Activated T-cell treated with anti-CD3 and anti-CD28 coated beads, Interleukin-2, amount 50 U/mL, for 4 hours (primary cell): Measurements from ENCODE around the gene PIR. TPM values are rescaled to one million over a fixed set of nuclear protein-coding genes. Genes with fewer than 3 reads are reported as not detected.
A peak's percentile ranks its signal among the peaks of the same experiment; 100 is the strongest.

Source experiments
- ATAC-seq, 2 donors: fragments of 200-7000 bp; cut with Tn5 transposase; one replicate each; pipeline ENCODE4 v1.10.0; 2021
- DNase-seq: peaks from one replicate; pipeline ENCODE4 v3.0.0-alpha.2; 2020
- H3K27me3 Mint-ChIP-seq: one replicate; pipeline ENCODE4 v1.8.0; 2021; ENCODE audit warnings: low read depth, mixed read lengths
- H3K36me3 Mint-ChIP-seq: one replicate; pipeline ENCODE4 v1.8.0; 2022; ENCODE audit warnings: mixed read lengths; ENCODE audit not compliant: insufficient read depth
- H3K4me1 Mint-ChIP-seq: one replicate; pipeline ENCODE4 v1.8.0; 2021; ENCODE audit warnings: low read depth, mixed read lengths
- H3K4me3 Mint-ChIP-seq: one replicate; pipeline ENCODE4 v1.8.0; 2021; ENCODE audit warnings: mild to moderate bottlenecking, moderate library complexity, mixed read lengths
- H3K9me3 Mint-ChIP-seq: one replicate; pipeline ENCODE4 v1.8.0; 2021; ENCODE audit warnings: mixed read lengths
- total RNA-seq, 3 donors: library from RNA; stranded (reverse); gene quantifications; one replicate each; pipeline ENCODE4 v1.2.1, GENCODE V29; 2021

Gene PIR
- 1 to 10 TPM in 2 of 3 donors, under 1 TPM in 1; 0.73 to 1.0 (median 1.0) TPM for total RNA-seq

DNA sequence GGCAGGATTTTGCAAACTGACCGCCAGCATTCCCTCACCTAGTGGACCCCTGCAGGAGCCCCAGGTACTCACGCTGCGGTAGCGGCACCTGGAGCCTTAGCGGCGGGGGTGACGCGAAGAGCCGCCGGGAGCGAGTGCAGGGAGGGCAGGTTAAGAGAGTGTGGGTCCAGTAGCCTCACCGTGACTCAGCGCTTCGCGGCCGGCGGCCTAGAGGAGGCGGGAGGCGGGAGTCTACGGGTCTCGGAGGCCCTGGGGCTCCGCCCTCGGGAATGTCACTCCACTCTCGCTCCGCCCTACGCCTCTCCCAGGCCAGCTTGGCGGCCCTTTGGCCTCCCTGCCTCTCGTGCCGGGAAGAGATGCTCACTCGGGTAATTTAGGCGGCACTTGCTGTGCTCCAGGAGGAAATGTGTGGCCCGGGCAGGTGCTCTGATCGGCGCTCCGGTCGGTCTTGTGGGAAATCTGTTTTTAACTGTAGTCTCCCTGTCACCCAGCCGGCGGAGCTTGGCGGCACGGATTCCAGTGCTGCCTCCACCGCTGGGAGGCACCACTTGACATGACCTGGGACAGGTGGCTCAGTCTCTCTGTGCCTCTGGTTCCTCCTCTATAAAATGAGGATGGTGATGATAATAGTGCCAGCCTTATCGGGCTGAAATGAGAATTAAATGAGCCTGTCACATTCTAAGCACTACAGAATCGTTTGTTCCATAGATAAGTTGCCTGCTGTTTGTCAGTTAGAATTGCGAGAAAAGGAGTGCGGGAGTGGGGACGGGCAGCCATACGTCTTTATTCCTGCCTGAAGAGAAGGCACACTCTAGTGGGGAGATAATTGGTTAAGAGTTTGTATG, at the start of gene PIR:
TSS of gene PIR (minus strand) at position 216 of the 845 bp plus-strand sequence. CDS start 2,076 bp downstream, outside the sequence.
- H3K9me3 Mint-ChIP-seq, result no peaks in the 10 kb centered on the region
- ATAC-seq (peak; percentile 95 to 96), DNase-seq (peak; percentile 47)
- H3K27me3 Mint-ChIP-seq, result peaks cover 7% of the 10 kb centered on the region
- no peaks in the 10 kb centered on the region for H3K36me3 Mint-ChIP-seq
- peak within 1 kb of the TSS; percentile 75 for H3K4me3 Mint-ChIP-seq
- H3K4me1 Mint-ChIP-seq, result peaks cover 6% of the 10 kb centered on the region

DNA sequence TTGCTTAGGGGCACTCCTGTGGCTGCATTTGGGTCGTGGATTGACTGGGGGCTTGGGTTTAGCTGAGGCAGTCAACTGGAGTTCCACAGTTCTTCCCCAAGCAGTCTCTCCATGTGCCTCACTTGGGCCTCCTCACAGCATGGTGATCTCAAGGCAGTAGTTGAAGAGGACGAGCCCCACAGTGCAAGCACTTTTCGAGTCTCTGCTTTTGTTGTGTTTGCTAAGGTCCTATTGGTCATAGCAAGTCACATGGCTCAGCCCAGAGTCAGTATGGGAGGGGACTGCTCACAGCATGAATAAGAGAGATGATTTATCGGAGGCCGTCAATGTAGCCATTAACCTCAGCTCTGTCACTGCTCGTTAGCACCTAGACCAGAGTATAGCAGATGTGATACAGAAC, 37.2 kb upstream of the PIR start:
- Mint-ChIP-seq H3K4me3 (no peak overlapping the region), H3K36me3 (no peaks in the 10 kb centered on the region), H3K9me3 (no peaks in the 10 kb centered on the region), H3K4me1 (no peaks in the 10 kb centered on the region), H3K27me3 (no peaks in the 10 kb centered on the region)
- no peak for DNase-seq
- no peak for ATAC-seq

DNA sequence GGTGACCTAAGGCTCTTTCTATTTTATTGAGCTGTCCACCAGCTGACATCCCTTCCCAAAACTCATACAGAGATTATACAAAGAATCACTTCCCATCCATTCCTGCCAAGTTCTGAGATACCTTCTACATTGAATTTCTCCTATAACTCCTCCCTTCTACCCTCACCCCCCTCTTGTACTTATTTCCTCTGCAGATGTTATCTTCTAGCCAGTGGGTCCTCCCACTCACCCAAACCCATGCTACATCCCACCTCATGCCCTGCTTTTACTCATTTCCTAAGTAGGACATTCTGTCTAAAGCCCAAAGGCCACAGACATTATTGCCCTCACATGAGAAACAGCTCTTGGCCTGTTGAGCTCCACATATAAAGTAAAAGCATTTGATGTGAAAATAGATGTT, 36.0 kb upstream of the PIR start:
- H3K4me1 Mint-ChIP-seq, result no peaks in the 10 kb centered on the region
- ATAC-seq (no peak), DNase-seq (no peak)
- H3K4me3 Mint-ChIP-seq, result no peak overlapping the region
- H3K36me3 Mint-ChIP-seq, result no peaks in the 10 kb centered on the region
- no peaks in the 10 kb centered on the region for H3K9me3 Mint-ChIP-seq
- no peaks in the 10 kb centered on the region for H3K27me3 Mint-ChIP-seq

DNA sequence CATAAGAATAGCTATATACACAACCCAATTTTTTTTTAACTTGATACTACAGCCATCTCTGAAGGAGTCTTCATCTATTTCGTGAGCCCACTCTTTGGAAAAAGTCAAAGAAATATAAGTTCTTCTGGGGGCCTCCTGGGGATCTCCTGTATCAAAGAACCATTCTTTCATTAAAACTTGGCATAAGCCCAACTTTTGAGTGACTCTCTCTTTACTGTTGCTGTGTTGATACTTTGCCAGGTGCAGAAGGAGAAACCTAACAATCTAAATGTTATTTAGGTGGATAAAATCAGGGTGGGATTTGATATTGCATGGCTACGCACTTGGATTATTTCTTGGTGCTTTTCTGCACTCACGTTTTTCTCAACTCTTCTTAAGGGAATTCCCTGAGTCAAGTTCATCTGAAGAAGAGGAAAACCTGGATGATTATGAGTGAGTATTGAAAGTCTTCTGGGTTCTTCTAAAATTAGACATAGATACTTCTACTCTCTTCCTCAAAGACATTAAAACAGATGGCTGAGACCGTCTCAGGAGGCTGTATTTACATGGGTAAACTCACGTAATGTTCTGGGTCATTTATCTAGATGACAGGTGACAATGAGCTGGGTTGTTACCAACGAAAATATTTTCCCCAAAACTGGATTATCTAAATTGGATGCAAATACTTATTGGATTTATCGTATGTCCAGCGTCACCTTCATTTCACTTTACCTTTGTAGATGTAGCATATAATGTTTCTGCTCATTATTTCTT, 32.7 kb upstream of the PIR start:
- Mint-ChIP-seq H3K36me3 (no peaks in the 10 kb centered on the region), H3K4me1 (no peaks in the 10 kb centered on the region)

DNA sequence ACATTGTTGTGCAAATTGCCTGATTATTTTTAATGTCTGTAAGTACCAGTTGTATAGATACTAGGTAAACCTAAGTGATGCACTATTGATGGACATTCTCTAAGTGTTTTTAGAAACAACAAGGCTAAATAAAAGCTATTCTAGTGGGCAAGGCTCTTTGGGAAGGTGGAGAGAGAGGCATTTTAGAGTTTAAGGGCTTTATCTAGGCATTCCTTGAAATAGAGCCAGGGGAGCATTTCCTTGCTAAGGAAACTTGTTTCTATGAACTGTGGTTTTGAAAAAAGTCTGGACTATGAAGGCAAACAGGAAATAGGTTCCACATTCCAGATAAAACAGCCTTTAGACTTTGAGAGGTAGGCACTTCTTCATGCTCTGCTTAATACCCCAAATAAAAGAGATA, 31.3 kb upstream of the PIR start:
- no peak for DNase-seq

More for the DNA sequence above, 32.7 kb upstream of the PIR start:
- H3K4me3 Mint-ChIP-seq, result no peak overlapping the region
- peaks cover 3% of the 10 kb centered on the region for H3K27me3 Mint-ChIP-seq
- H3K9me3 Mint-ChIP-seq, result no peaks in the 10 kb centered on the region
- DNase-seq, result no peak
- no peak for ATAC-seq

DNA sequence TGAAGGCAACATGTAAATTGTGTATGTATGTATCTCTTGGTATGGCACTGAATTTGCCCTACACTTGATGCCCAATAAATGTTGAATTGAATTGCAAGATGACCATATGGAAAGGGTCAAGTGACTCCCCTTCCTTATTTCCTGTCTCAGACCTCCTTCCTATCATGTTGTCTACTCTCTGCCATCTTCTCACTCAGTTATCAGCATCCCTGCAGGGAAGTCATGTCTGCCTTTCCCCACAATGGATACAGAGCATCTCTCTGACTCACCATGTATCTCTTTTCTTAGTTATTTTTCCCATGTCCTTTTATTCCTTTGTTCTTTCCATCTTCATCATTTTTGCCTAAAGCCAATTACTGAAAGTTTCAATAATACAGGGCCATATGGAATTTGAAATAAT, 30.0 kb upstream of the PIR start:
- Mint-ChIP-seq H3K9me3 (no peaks in the 10 kb centered on the region), H3K4me1 (no peaks in the 10 kb centered on the region), H3K4me3 (no peak overlapping the region), H3K27me3 (peaks cover 3% of the 10 kb centered on the region), H3K36me3 (no peaks in the 10 kb centered on the region)
- ATAC-seq (no peak), DNase-seq (no peak)

More for the DNA sequence above, 31.3 kb upstream of the PIR start:
- ATAC-seq, result no peak
- Mint-ChIP-seq H3K36me3 (no peaks in the 10 kb centered on the region), H3K4me1 (no peaks in the 10 kb centered on the region), H3K9me3 (no peaks in the 10 kb centered on the region), H3K27me3 (peaks cover 3% of the 10 kb centered on the region), H3K4me3 (no peak overlapping the region)

DNA sequence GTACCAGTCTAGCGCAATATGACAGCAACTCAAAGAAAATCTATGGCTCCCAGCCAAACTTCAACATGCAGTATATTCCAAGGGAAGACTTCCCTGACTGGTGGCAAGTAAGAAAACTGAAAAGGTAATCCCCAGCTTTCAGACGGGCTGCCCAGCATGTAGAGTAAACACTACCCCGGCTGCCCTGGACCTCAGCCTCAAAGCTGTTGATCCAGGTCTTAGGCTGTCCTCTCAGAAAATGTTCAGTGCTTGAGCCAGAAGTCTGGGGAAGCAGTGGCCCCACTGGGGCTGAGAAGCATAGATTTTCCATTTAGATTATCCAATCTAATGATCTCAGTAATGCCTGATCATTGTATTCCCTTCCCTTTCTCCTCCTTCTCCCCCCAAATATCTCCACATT, 29.3 kb upstream of the PIR start:
- H3K4me1 Mint-ChIP-seq, result no peaks in the 10 kb centered on the region
- DNase-seq (no peak), ATAC-seq (no peak)
- no peak overlapping the region for H3K4me3 Mint-ChIP-seq
- no peaks in the 10 kb centered on the region for H3K9me3 Mint-ChIP-seq
- H3K27me3 Mint-ChIP-seq, result peaks cover 3% of the 10 kb centered on the region
- H3K36me3 Mint-ChIP-seq, result no peaks in the 10 kb centered on the region

DNA sequence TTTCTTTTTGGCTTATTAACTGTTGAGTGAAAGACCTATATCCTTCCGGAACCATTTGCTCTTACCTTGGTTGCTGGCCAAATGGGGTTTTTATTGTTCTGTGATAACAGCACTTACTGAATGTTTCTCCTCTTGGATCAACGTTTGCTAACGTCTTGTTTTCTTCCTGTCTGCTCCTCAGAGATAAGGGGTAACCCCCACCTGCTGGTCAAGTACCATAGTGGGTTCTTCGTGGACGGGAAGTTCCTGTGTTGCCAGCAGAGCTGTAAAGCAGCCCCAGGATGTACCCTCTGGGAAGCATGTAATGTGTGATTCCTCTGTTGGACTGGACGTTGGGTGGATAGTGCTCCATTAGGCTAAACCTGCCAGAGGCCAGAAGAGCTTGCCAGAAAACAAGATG, 22.8 kb upstream of the PIR start:
- Mint-ChIP-seq H3K4me3 (no peak overlapping the region), H3K27me3 (no peaks in the 10 kb centered on the region), H3K9me3 (no peaks in the 10 kb centered on the region), H3K36me3 (no peaks in the 10 kb centered on the region), H3K4me1 (no peaks in the 10 kb centered on the region)
- DNase-seq, result no peak
- ATAC-seq, result no peak

DNA sequence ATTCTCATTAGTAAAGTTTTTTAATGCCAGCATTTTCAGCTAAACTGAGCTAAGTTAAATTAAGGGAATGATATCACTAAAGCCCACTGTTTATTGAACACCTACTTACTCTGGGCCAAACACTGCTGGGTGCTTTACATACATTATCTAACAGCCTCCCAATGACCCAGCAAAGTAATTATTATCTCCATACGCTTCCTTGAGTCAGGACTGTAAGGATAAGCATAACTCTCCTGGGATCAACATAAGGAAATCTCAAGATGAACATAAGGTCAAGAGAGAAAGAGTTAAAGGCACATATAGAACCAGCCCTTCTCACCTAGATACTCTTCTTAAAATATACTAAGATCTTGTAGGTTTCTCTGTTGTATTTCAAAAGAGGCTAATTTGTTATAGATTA, 21.1 kb upstream of the PIR start:
- no peak overlapping the region for H3K4me3 Mint-ChIP-seq
- H3K27me3 Mint-ChIP-seq, result no peaks in the 10 kb centered on the region
- ATAC-seq (no peak), DNase-seq (no peak)
- no peaks in the 10 kb centered on the region for H3K36me3 Mint-ChIP-seq
- H3K4me1 Mint-ChIP-seq, result no peaks in the 10 kb centered on the region
- no peaks in the 10 kb centered on the region for H3K9me3 Mint-ChIP-seq

DNA sequence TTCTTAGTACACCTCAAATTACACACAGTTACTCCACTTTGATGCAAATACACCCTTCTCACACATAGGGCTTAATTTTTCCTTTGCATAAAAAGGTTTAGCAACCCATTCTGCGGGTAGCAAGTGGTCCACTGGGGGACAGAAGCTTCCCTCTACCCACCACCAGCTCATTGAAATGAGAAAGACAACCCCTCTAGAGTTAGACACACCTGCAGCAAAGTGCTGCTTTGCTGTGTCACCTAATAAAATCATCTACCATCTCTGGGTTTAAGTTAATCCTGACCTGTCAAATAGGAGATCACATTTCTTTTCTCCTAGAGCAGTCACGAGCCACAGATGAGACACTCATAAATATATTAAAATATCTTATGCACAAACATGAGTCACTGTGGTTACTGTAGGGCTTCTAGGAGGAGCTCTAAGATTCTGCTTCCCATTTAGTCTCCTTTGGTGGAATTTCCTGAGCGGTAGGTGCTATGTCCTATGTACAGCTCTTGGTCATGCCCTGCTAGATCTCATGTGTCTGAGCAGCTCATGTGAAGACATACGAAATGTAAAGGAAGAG, 19.4 kb upstream of the PIR start:
- H3K4me1 Mint-ChIP-seq, result no peaks in the 10 kb centered on the region
- ATAC-seq, result no peak
- DNase-seq, result no peak
- no peaks in the 10 kb centered on the region for H3K27me3 Mint-ChIP-seq
- no peak overlapping the region for H3K4me3 Mint-ChIP-seq
- H3K9me3 Mint-ChIP-seq, result no peaks in the 10 kb centered on the region
- no peaks in the 10 kb centered on the region for H3K36me3 Mint-ChIP-seq

DNA sequence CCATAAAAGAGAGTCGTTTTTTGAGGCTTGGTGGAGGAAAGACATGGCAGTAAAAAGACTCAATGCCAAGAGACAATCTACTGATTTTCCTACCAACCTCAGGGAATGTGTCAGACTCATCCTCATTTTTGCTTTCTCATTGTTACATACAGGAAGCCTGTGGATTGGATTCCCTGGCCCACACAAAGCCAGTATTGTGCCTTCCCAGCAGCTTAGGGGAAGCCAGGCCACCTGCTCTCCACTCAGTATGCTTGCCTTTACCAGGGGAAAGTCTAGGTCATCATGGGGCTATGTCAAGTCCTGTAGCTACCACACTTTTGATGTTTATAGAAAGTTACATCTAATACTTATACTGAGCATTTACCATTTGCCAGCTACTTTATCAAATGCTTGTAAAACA, 18.4 kb upstream of the PIR start:
- H3K9me3 Mint-ChIP-seq, result no peaks in the 10 kb centered on the region
- H3K27me3 Mint-ChIP-seq, result no peaks in the 10 kb centered on the region
- H3K4me3 Mint-ChIP-seq, result no peak overlapping the region
- ATAC-seq (no peak), DNase-seq (no peak)
- no peaks in the 10 kb centered on the region for H3K36me3 Mint-ChIP-seq
- no peaks in the 10 kb centered on the region for H3K4me1 Mint-ChIP-seq

DNA sequence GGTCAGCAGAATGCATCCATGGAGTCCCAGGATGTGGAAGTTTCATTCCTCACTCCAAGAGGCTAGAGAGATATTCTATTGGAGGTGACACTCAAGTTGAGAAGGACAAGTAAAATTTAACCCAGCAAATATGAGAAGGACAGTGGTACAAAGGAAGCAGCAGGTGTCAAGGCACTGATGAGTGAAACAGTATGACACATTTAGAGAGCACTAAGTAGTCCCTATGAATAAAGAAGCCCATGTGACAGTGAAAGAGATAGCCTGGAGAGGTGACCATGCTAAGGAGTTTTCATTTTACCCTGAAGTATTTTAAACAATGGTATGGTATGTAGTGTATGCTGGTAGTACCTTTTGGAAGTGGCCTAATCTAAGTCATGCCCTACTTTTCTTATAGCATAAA, 16.7 kb upstream of the PIR start:
- DNase-seq (no peak), ATAC-seq (no peak)
- no peaks in the 10 kb centered on the region for H3K4me1 Mint-ChIP-seq
- H3K9me3 Mint-ChIP-seq, result no peaks in the 10 kb centered on the region
- H3K4me3 Mint-ChIP-seq, result no peak overlapping the region
- no peaks in the 10 kb centered on the region for H3K36me3 Mint-ChIP-seq
- H3K27me3 Mint-ChIP-seq, result no peaks in the 10 kb centered on the region

DNA sequence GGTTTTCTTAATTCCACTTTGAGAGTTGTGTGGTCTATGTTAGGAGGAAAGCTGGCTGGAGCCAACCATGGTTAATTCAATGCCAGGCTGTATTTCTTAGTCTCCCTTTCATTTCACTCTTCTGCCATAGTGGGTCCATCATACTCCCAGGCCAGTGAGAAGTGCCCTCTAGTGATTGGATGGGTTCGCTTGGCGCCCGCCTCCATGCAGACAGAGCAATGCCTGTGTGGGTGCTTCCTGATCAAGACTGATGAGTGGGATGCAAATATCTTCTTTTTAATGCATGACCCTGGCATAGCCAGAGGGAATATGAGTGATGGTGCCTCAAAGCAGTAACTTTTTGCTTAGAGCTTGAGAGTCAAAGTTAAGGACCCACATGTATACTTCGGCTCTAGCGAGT, 13.9 kb upstream of the PIR start:
- no peak for DNase-seq
- no peaks in the 10 kb centered on the region for H3K9me3 Mint-ChIP-seq
- ATAC-seq, result no peak
- H3K4me3 Mint-ChIP-seq, result no peak overlapping the region
- no peaks in the 10 kb centered on the region for H3K36me3 Mint-ChIP-seq
- H3K4me1 Mint-ChIP-seq, result no peaks in the 10 kb centered on the region
- peaks cover 4% of the 10 kb centered on the region for H3K27me3 Mint-ChIP-seq

DNA sequence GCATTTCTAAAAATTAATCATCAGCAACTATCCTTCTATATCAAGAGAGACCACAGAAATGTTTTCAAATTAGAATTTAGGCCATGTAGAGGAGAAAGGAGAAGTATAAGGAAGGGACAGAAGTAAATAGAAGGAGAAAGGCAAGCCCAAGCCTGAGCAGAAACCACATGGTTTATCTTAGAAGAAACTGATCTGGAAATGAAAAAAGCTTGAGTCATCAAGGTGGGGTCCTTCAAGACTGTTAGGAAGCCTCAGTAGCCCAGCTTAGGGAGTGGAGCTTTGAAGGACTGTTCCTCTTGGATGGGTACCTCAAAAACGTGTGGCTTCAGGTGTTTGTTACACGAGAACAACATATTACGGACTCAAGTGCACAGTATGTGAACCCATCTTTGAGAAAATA, 12.0 kb upstream of the PIR start:
- Mint-ChIP-seq H3K4me1 (no peaks in the 10 kb centered on the region), H3K4me3 (no peak overlapping the region), H3K9me3 (no peaks in the 10 kb centered on the region), H3K27me3 (peaks cover 4% of the 10 kb centered on the region), H3K36me3 (no peaks in the 10 kb centered on the region)
- DNase-seq, result no peak
- ATAC-seq, result no peak

DNA sequence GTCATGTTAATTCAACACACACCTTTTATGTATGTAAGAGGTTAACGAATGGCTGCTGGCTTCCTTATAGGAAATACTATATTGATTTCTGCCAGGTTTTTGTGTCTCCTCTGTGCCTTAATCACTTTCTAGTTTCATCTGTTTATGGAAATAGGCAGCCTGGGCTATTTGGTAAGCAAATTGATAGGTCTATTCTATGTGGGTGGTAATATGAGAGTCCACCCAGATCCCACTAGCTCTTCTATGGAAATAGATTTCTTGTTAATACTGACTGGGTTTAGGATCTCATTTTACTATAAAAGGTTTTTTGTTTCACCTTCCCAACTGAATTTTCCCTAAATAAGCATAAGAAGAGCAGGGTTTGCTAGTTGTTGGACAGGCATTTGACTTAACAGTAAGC, 11.5 kb upstream of the PIR start:
- Mint-ChIP-seq H3K36me3 (no peaks in the 10 kb centered on the region), H3K27me3 (peaks cover 4% of the 10 kb centered on the region), H3K4me3 (no peak overlapping the region), H3K9me3 (no peaks in the 10 kb centered on the region), H3K4me1 (no peaks in the 10 kb centered on the region)
- DNase-seq (no peak), ATAC-seq (no peak)
